Smooth muscle cell of the brain vasculature (primary cell): ENCODE data around the gene PDAP1.
"Not testable (repeated sequence)": the region's sequence is repeated elsewhere in the genome, so short reads cannot be mapped to it uniquely, and the experiment has no call there.

Experiments used
- DNase-seq: peaks from one replicate; pipeline ENCODE4 v3.0.0-alpha.2; 2012; ENCODE audit warnings: low read depth, low spot score

Gene PDAP1

GRCh38 chr7:99350641-99351040, 57.8 kb downstream of the PDAP1 start:
- DNase-seq: not testable (repeated sequence)
